Stomach smooth muscle (tissue), 2 donors: ENCODE measurements around the gene DNAH3.

ENCODE experiments used
- H3K27ac ChIP-seq: one replicate; pipeline ENCODE4 v1.7.0; 2013; ENCODE audit warnings: mild to moderate bottlenecking, low read length, inconsistent platforms
- H3K27me3 ChIP-seq, 2 donors: one replicate each; pipeline ENCODE4 v1.7.0; 2013; ENCODE audit warnings: low read length in 2 of 2; ENCODE audit not compliant: insufficient read depth in 2 of 2, control insufficient read depth in 1 of 2
- H3K36me3 ChIP-seq, 2 donors: one replicate each; pipeline ENCODE4 v1.7.0; 2013; ENCODE audit warnings: low read length in 2 of 2; ENCODE audit not compliant: control insufficient read depth in 2 of 2, insufficient read depth in 2 of 2
- H3K4me1 ChIP-seq: one replicate; pipeline ENCODE4 v1.7.0; 2013; ENCODE audit warnings: low read length; ENCODE audit not compliant: control insufficient read depth, insufficient read depth
- H3K4me3 ChIP-seq, 2 donors: one replicate each; pipeline ENCODE4 v1.7.0; 2013; ENCODE audit warnings: low read length in 2 of 2
- H3K9ac ChIP-seq, 2 donors: one replicate each; pipeline ENCODE4 v1.7.0; 2013; ENCODE audit warnings: low read length in 2 of 2, mild to moderate bottlenecking in 1 of 2
- H3K9me3 ChIP-seq, 2 donors: one replicate each; pipeline ENCODE4 v1.7.0; 2013; ENCODE audit warnings: low read length in 2 of 2; ENCODE audit not compliant: control insufficient read depth in 2 of 2
- donor health status: healthy.
- donor health status: Pancreatic carcinoma.

Gene DNAH3

GRCh38 chr16:21167360-21167759 lies 16.7 kb upstream of the DNAH3 start:
- Histone ChIP-seq H3K27me3 (no peaks in the 10 kb centered on the region), H3K4me1 (peaks cover 20% of the 10 kb centered on the region), H3K27ac (peak overlapping the region; percentile 18), H3K9me3 (no peaks in the 10 kb centered on the region), H3K4me3 (no peak overlapping the region), H3K36me3 (peaks cover 35 to 42% of the 10 kb centered on the region in 2 donors), H3K9ac (no peak overlapping the region)

GRCh38 chr16:21166561-21166961 lies 15.9 kb upstream of the DNAH3 start:
- H3K27me3 ChIP-seq: no peaks in the 10 kb centered on the region
- H3K4me1 ChIP-seq: peaks cover 23% of the 10 kb centered on the region
- no peak overlapping the region for H3K4me3 ChIP-seq
- H3K9ac ChIP-seq: no peak overlapping the region
- H3K36me3 ChIP-seq: peaks cover 31 to 39% of the 10 kb centered on the region in 2 donors
- H3K27ac ChIP-seq: peak overlapping the region; percentile 18
- no peaks in the 10 kb centered on the region for H3K9me3 ChIP-seq

GRCh38 chr16:21164521-21165168 lies 14.0 kb upstream of the DNAH3 start:
- Histone ChIP-seq H3K4me1 (peaks cover 40% of the 10 kb centered on the region), H3K27me3 (no peaks in the 10 kb centered on the region), H3K36me3 (peaks cover 17 to 24% of the 10 kb centered on the region in 2 donors), H3K9ac (no peak overlapping the region), H3K4me3 (no peak overlapping the region), H3K9me3 (no peaks in the 10 kb centered on the region), H3K27ac (peak overlapping the region; percentile 37)

- Histone ChIP-seq H3K36me3 (peaks cover 17 to 24% of the 10 kb centered on the region in 2 donors), H3K4me1 (peaks cover 46% of the 10 kb centered on the region), H3K4me3 (no peak overlapping the region), H3K27me3 (no peaks in the 10 kb centered on the region), H3K9ac (no peak overlapping the region), H3K9me3 (no peaks in the 10 kb centered on the region), H3K27ac (peak overlapping the region; percentile 62)
These were observed 12.9 kb upstream of the DNAH3 start for GRCh38 chr16:21163576-21163975.

GRCh38 chr16:21162661-21163151 lies 12.1 kb upstream of the DNAH3 start:
- Histone ChIP-seq H3K36me3 (peaks cover 17 to 24% of the 10 kb centered on the region in 2 donors), H3K9ac (peak overlapping the region in 1 of 2 donors; percentile 42), H3K4me1 (peaks cover 52% of the 10 kb centered on the region), H3K9me3 (no peaks in the 10 kb centered on the region), H3K27ac (peak overlapping the region; percentile 62), H3K4me3 (peak overlapping the region; percentile 33 to 41), H3K27me3 (no peaks in the 10 kb centered on the region)

- peaks cover 61% of the 10 kb centered on the region for H3K4me1 ChIP-seq
These were observed 10.6 kb upstream of the DNAH3 start for GRCh38 chr16:21161211-21161610.

GRCh38 chr16:21160276-21160675 lies 9.6 kb upstream of the DNAH3 start:
- Histone ChIP-seq H3K4me3 (peak overlapping the region in 1 of 2 donors; percentile 4), H3K9ac (peak overlapping the region in 1 of 2 donors; percentile 6), H3K9me3 (no peaks in the 10 kb centered on the region), H3K27me3 (no peaks in the 10 kb centered on the region), H3K27ac (no peak overlapping the region), H3K36me3 (peaks cover 9% of the 10 kb centered on the region in 2 donors), H3K4me1 (peaks cover 61% of the 10 kb centered on the region)

More at GRCh38 chr16:21161211-21161610, 10.6 kb upstream of the DNAH3 start:
- Histone ChIP-seq H3K9me3 (no peaks in the 10 kb centered on the region), H3K36me3 (peaks cover 9 to 12% of the 10 kb centered on the region in 2 donors), H3K27ac (no peak overlapping the region), H3K27me3 (no peaks in the 10 kb centered on the region), H3K9ac (no peak overlapping the region), H3K4me3 (peak overlapping the region in 1 of 2 donors; percentile 40)

- H3K4me3 ChIP-seq: peak overlapping the region; percentile 71 to 87
- H3K4me1 ChIP-seq: peaks cover 59% of the 10 kb centered on the region
- peak overlapping the region; percentile 76 to 78 for H3K9ac ChIP-seq
- no peaks in the 10 kb centered on the region for H3K9me3 ChIP-seq
- H3K27me3 ChIP-seq: no peaks in the 10 kb centered on the region
- peaks cover 2 to 4% of the 10 kb centered on the region in 2 donors for H3K36me3 ChIP-seq
- peak overlapping the region; percentile 82 for H3K27ac ChIP-seq
These were observed 8.8 kb upstream of the DNAH3 start for GRCh38 chr16:21159281-21159951.

- H3K9me3 ChIP-seq: no peaks in the 10 kb centered on the region
- H3K9ac ChIP-seq: peak within 1 kb of the TSS; percentile 76 to 78
- H3K27me3 ChIP-seq: no peaks in the 10 kb centered on the region
- H3K27ac ChIP-seq: peak within 1 kb of the TSS; percentile 82
- peak within 1 kb of the TSS; percentile 71 to 87 for H3K4me3 ChIP-seq
- H3K4me1 ChIP-seq: peaks cover 50% of the 10 kb centered on the region
- peaks cover 0 to 3% of the 10 kb centered on the region in 2 donors for H3K36me3 ChIP-seq
These were observed 7.8 kb upstream of the DNAH3 start, which contains the start of gene LDAF1 for GRCh38 chr16:21158208-21159110. Gene LDAF1 (plus strand): TSS chr16:21158674. CDS start chr16:21161183, 2,509 bp downstream.

- H3K9me3 ChIP-seq: no peaks in the 10 kb centered on the region
- peak overlapping the region; percentile 73 to 76 for H3K9ac ChIP-seq
- peak overlapping the region in 1 of 2 donors; percentile 87 for H3K4me3 ChIP-seq
- peaks cover 42% of the 10 kb centered on the region for H3K4me1 ChIP-seq
- no peaks in the 10 kb centered on the region for H3K36me3 ChIP-seq
- no peaks in the 10 kb centered on the region for H3K27me3 ChIP-seq
- H3K27ac ChIP-seq: peak overlapping the region; percentile 82
These were observed 7.0 kb upstream of the DNAH3 start for GRCh38 chr16:21157632-21158031.
